ENCODE measurements around the gene HPSE2. TPM values are rescaled to one million over a fixed set of nuclear protein-coding genes. Genes with fewer than 3 reads are reported as not detected.

Gene HPSE2
- total RNA-seq, 2 experiments from 2014 or later: not detected

DNA sequence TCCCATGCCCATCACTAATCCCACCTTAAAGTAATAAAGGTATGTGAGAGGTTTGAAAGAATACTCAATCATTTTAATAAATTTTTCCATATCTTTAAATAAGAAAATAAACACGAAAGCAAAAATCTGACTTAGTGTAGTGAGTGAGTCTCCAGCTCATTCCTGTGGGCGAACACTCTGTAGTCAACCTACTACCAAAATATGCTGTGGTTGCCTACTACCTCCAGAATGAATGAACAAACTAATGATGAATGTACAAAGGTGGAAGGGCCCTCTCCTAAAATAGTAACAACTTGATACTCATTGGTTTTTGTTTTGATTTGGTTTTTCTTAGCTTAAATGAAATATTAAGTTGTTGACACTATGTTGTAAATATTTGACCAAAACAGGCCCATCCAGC is 593.4 kb downstream of the HPSE2 start:
- H3K4me1 Mint-ChIP-seq: no peaks in the 10 kb centered on the region
- H3K36me3 Mint-ChIP-seq: no peaks in the 10 kb centered on the region
- no peak overlapping the region for H3K4me3 Mint-ChIP-seq
- no peak overlapping the region for H3K27ac Mint-ChIP-seq
- DNase-seq: no peak
- peaks cover 9% of the 10 kb centered on the region for H3K27me3 Mint-ChIP-seq
- no peaks in the 10 kb centered on the region for H3K9me3 Mint-ChIP-seq

DNA sequence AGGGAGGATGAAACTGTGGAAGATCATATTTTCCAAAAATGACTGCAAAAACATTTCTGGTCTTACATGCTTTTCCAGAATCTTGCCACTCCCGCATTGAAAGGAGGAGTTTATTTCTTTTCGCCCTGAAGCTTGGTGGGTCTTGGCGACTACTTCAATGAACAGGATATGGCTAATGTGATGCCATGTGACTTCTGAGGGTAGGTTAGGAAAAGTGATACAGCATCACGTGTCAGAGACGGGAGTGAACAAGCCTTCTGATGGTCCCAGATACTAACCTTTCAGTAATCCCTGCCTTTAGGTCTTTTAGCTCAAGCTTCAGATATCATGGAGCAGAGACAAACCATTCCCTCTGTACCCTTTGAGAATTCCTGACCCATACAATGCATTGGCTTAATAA is 596.7 kb downstream of the HPSE2 start:
- Mint-ChIP-seq H3K27ac (no peak overlapping the region), H3K4me3 (no peak overlapping the region), H3K9me3 (no peaks in the 10 kb centered on the region), H3K4me1 (no peaks in the 10 kb centered on the region), H3K36me3 (no peaks in the 10 kb centered on the region), H3K27me3 (peaks cover under 1% of the 10 kb centered on the region)
- DNase-seq: no peak

DNA sequence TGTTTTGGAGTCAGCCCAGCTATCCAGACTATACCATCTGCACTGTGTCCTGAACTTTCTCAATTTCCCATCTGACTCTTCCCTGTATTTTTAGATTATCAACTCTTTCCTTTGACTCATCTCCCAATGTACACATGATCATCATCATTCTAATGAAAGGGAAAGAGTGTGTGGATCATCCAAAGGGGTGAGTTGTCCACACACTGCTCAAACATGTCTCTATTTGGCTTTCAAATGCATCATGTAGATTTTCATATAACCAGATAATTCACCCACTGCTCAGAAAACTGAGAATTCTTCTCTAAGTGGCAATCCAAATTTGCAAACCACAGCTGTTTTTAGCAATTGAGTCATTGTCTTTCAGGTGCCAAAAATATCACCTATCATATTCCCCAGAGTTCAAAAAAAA is 598.7 kb downstream of the HPSE2 start:
- Mint-ChIP-seq H3K27ac (no peak overlapping the region), H3K9me3 (no peaks in the 10 kb centered on the region), H3K4me1 (no peaks in the 10 kb centered on the region), H3K27me3 (peaks cover 10% of the 10 kb centered on the region), H3K4me3 (no peak overlapping the region), H3K36me3 (no peaks in the 10 kb centered on the region)
- DNase-seq: no peak

DNA sequence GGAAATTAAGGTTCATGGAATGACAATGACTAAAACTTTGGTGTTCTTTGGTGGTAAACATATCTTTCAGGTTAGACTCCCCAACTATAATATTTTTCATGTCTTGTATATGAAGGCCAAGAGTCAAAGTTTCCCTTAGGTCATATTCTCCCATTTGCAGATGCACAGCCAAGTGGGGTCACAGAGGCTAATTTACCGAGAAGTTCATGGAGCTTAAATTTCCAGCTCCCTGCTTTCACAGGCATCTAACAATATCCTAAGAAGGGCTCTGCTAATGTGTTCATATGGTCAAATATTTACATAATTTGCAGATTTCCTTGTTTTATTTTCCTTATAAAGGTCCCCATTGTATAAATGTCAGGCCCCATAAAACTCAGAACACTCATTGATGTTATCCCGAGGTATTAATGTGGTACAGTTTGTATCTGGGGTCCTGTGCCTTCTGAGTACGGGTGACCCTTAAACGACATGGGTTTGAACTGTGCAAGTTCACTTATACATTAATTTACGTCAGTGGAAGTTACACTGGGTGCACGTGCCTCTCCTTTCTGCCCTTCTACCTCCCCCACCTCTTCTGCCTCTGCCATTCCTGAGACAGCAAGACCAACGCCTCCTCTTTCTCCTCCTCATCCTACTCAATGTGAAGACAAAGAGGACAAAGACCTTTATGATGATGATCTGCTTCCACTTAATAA is 603.0 kb downstream of the HPSE2 start:
- Mint-ChIP-seq H3K4me1 (no peaks in the 10 kb centered on the region), H3K9me3 (peaks cover 1% of the 10 kb centered on the region), H3K27me3 (peaks cover 18% of the 10 kb centered on the region), H3K27ac (no peak overlapping the region), H3K4me3 (no peak overlapping the region), H3K36me3 (no peaks in the 10 kb centered on the region)
- DNase-seq: no peak

DNA sequence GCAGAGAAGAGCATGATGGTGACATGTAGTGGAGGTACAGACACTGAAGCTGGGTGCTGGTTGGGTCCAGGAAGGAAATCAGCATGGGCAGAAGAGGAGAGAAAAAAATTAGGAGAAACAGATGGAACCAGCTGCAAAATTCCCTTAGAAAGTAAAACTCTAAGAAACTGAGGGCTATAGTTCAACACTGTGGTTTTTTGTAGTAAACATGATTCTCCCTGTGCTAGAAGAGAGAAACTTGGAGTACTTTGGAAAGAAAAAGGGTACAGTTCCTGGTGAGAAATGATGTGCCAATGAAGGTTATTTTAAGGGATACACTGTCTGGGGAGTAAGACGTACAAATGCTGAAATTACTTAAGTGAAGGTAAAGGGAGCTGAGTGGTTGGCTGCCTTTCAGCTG is 607.4 kb downstream of the HPSE2 start:
- H3K27ac Mint-ChIP-seq: no peak overlapping the region
- DNase-seq: no peak
- H3K36me3 Mint-ChIP-seq: no peaks in the 10 kb centered on the region
- no peak overlapping the region for H3K4me3 Mint-ChIP-seq
- peaks cover 13% of the 10 kb centered on the region for H3K27me3 Mint-ChIP-seq
- peaks cover 1% of the 10 kb centered on the region for H3K9me3 Mint-ChIP-seq
- no peaks in the 10 kb centered on the region for H3K4me1 Mint-ChIP-seq

DNA sequence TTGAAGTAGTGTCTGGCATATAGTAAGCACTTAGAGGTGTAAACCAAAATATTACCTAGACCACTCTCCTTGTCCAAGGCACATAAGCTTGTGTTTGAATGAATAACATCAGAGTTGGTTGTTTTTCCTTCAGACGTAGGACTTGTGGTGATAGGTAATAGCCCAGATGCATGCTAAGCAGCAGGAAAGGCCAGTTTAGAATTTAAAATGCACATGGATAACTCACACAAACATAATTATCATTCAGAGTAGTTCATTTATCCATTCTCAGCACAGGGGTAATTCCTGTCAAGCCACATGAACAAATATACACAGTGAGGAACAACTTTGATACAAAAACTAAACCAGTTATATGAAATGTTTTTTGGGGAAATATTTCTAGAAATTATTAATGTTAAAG is 607.9 kb downstream of the HPSE2 start:
- DNase-seq: no peak
- Mint-ChIP-seq H3K27ac (no peak overlapping the region), H3K4me1 (no peaks in the 10 kb centered on the region), H3K9me3 (peaks cover 1% of the 10 kb centered on the region), H3K36me3 (no peaks in the 10 kb centered on the region), H3K27me3 (peaks cover 8% of the 10 kb centered on the region), H3K4me3 (no peak overlapping the region)

DNA sequence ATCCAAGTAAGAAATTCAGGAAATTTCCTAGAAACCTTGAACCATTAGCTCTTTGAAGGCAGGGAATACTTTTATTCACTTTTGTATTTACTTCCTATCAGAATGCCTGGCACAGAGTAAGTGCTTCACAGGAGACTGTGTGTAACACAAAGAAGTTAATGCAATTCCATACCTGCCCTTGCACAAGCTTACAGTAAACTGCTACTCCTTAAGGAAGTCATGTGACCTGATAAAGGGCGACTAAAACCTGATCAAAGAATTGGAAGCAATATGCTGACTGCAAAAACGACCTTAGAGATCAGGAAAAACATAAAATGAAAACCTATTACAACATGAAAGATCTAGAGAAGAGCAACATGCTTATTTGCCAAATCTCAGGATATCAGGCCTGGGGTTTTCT is 610.7 kb downstream of the HPSE2 start:
- peaks cover 9% of the 10 kb centered on the region for H3K27me3 Mint-ChIP-seq
- no peaks in the 10 kb centered on the region for H3K9me3 Mint-ChIP-seq
- H3K27ac Mint-ChIP-seq: no peak overlapping the region
- no peak for DNase-seq
- no peaks in the 10 kb centered on the region for H3K36me3 Mint-ChIP-seq
- no peak overlapping the region for H3K4me3 Mint-ChIP-seq
- no peaks in the 10 kb centered on the region for H3K4me1 Mint-ChIP-seq

DNA sequence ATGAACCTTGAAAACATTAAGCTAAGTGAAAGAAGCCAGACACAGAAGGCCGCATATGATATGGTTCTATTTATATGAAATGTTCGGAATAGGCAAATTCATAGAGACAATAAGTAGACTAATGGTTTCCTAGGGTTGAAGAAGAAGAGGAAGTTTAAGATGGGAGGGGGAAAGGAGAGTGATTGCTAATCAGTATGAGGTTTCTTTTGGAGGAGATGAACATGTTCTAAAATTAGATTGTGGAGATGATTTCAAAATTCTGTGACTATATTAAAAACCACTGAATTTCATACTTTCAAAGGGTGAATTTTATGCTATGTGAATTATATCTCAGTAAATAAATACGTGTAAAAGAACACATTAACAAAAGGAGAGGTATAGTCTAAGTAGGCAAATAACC is 612.5 kb downstream of the HPSE2 start:
- no peaks in the 10 kb centered on the region for H3K9me3 Mint-ChIP-seq
- H3K27me3 Mint-ChIP-seq: peaks cover 7% of the 10 kb centered on the region
- H3K4me1 Mint-ChIP-seq: no peaks in the 10 kb centered on the region
- DNase-seq: no peak
- H3K27ac Mint-ChIP-seq: no peak overlapping the region
- no peaks in the 10 kb centered on the region for H3K36me3 Mint-ChIP-seq
- H3K4me3 Mint-ChIP-seq: no peak overlapping the region

DNA sequence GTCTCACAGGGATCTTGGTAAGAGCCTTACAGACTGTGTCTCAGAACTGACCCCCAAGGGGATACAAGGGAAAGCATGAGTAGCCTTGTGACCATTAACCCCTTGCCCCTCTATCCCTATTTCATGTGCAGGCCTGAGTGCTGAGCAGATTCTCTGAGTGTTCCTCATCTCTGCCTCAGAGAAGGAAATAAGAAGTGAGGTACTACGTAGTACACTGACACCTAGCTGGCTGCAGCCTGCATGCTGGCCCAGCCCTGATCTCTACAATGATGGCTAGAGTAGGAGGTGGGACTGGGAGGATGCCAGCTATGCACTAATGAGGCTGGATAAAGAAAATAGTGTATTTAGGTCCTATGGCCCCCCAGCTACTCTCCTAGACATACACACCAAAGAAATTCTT is 614.0 kb downstream of the HPSE2 start:
- Mint-ChIP-seq H3K27me3 (peaks cover 4% of the 10 kb centered on the region), H3K4me3 (no peak overlapping the region), H3K4me1 (no peaks in the 10 kb centered on the region), H3K27ac (no peak overlapping the region), H3K36me3 (no peaks in the 10 kb centered on the region), H3K9me3 (no peaks in the 10 kb centered on the region)
- DNase-seq: no peak

DNA sequence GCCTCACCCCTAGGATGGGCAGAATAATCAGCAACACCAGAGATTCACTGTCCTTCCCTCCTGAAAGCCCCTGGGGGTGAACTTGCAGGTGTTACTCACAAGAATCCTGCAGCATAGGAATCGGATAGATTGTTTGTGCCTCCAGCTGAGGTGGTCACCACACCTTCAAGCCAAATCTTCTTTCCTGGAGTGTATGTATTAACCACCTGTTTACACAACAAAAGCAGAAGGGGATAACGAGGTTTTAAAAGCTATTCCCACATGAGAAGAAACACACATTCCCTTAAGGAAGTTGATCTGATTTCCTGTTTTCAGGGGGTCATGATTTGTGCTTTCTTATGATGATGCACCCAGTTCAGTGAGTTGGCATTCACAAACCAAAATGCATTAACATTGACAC is 615.1 kb downstream of the HPSE2 start:
- H3K27me3 Mint-ChIP-seq: peaks cover 9% of the 10 kb centered on the region
- H3K4me3 Mint-ChIP-seq: no peak overlapping the region
- no peak for DNase-seq
- H3K27ac Mint-ChIP-seq: no peak overlapping the region
- H3K36me3 Mint-ChIP-seq: no peaks in the 10 kb centered on the region
- H3K9me3 Mint-ChIP-seq: no peaks in the 10 kb centered on the region
- H3K4me1 Mint-ChIP-seq: no peaks in the 10 kb centered on the region

DNA sequence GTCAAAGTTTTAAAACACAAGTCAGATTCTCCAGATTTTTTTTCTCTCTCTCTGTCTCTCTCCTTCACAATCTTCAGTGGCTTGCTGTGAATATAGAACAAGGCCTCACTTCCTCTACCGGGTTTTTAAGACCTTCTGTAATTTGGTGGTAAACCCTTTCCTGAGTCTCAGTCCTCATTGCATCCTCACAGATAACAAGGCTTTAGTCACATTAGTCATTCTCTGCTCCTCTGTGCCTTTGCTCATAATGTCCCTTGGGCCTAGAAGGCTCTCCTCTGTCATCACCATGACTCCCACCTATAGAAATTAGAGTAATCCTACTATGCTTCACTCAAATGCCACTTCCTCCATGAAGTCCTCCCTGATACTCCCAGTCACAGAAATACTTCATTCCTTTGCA is 616.2 kb downstream of the HPSE2 start:
- H3K27ac Mint-ChIP-seq: no peak overlapping the region
- H3K27me3 Mint-ChIP-seq: peaks cover 9% of the 10 kb centered on the region
- no peaks in the 10 kb centered on the region for H3K9me3 Mint-ChIP-seq
- H3K36me3 Mint-ChIP-seq: no peaks in the 10 kb centered on the region
- no peaks in the 10 kb centered on the region for H3K4me1 Mint-ChIP-seq
- no peak overlapping the region for H3K4me3 Mint-ChIP-seq
- no peak for DNase-seq

DNA sequence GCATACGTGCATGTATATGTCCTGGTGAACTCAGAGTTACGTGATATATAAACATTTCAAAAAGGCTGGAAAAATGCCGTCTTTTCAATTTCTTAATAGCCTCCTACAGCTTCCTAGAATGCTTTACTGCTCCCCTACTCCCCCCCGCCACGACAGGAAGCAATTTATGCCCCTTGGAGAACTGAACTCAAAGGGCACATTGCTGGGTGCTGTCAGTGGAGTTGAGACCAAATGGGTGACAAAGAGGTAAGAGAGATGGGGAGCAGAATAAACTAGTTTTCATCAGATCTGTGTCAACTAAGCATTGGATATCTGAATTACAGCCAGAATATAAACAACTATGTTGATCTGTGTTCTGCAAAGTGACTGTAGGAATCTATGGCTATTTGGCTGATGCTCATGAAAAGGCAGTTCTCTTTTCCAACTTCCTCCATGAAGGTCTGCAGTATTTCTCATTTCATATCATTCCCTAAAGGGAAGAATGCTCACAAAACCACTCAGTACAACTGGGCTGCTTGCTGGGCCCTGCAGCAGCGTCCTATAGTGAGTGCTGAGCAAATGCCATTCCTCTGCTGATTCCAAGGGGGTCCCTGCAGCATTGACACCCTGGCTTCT is 617.6 kb downstream of the HPSE2 start:
- Mint-ChIP-seq H3K4me1 (no peaks in the 10 kb centered on the region), H3K4me3 (no peak overlapping the region), H3K27me3 (peaks cover 13% of the 10 kb centered on the region), H3K36me3 (no peaks in the 10 kb centered on the region), H3K9me3 (no peaks in the 10 kb centered on the region), H3K27ac (no peak overlapping the region)
- no peak for DNase-seq

DNA sequence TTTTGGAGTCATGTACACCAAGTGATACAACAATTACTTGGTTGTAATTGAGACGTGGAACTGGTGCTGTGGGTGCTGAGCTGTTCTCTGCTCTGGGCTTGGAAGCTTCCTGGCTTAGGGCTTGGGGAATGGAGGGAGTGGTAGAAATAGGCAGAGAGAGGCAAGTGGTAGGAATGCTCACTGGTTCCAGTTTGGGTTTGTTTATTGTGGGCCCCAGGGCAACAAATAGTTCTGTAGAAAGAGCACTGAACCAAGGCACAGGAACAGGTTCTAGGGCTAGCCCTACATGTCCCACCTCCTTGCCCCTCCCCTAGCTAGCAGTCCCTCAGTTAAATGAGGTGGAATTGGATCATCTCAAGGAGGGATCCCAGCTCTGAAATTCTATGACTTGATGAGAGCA is 622.2 kb downstream of the HPSE2 start:
- DNase-seq: no peak
- Mint-ChIP-seq H3K27me3 (peaks cover 19% of the 10 kb centered on the region), H3K27ac (no peak overlapping the region), H3K4me3 (no peak overlapping the region), H3K36me3 (no peaks in the 10 kb centered on the region), H3K9me3 (no peaks in the 10 kb centered on the region), H3K4me1 (no peaks in the 10 kb centered on the region)

DNA sequence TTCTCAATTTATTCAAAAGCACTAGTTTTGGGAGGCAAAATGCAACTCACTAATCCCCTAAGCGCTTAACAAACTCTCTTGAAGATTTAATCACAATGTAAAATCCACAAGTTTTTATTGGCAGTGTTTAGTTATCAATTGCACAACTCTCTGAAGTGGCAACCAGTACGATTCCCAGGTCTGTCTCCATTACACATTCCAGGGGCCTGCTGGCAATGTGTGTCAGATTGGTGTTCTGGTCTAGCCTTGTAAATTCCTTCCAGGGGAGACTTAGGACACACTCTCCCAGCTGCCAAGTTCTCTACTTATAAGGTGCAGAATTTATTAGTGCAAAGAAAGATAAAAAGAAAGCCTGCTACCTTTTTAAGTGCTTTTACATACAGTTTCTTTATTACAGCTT is 624.2 kb downstream of the HPSE2 start:
- no peaks in the 10 kb centered on the region for H3K4me1 Mint-ChIP-seq
- H3K4me3 Mint-ChIP-seq: no peak overlapping the region
- no peak for DNase-seq
- H3K27me3 Mint-ChIP-seq: peaks cover 28% of the 10 kb centered on the region
- H3K9me3 Mint-ChIP-seq: no peaks in the 10 kb centered on the region
- no peak overlapping the region for H3K27ac Mint-ChIP-seq
- no peaks in the 10 kb centered on the region for H3K36me3 Mint-ChIP-seq

DNA sequence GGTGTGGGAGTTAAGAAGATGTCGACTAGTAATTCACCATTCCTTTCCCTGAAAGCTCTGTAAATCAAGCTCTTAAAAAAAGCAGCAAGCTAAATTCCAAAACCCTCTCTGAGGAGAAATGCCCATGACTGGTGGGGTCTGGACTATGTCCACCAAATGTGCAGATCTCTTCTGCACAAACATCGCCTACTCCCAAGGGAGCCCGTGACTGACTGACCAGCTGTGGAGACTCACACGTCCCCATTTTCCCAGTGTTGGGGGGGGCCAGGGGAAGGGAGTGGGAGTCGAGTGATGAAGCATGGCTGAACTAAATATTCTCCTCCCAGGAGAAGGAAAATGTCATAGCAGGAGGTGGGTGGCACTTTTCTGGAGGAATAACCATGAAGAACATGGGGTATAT is 624.8 kb downstream of the HPSE2 start:
- H3K9me3 Mint-ChIP-seq: no peaks in the 10 kb centered on the region
- no peak for DNase-seq
- H3K4me3 Mint-ChIP-seq: no peak overlapping the region
- H3K36me3 Mint-ChIP-seq: no peaks in the 10 kb centered on the region
- H3K27ac Mint-ChIP-seq: no peak overlapping the region
- H3K27me3 Mint-ChIP-seq: peaks cover 31% of the 10 kb centered on the region
- no peaks in the 10 kb centered on the region for H3K4me1 Mint-ChIP-seq

DNA sequence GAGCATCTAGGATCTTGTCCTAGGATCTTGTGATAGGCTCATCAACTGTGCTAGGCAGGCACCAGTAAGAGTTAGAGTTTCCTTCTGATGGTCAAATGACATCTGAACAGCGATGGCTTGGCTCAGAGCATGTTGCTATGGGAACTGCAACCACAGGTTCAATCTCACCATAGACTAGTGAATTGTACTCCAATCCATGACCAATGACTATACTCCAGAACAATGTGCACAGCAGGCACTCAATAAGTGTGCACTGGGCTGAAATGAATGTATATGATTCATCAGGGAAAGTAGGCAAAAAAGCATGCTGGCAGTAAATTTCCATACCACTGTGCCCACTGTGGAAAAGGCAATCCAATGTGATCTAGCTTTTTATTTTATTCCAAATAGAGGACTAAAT is 625.4 kb downstream of the HPSE2 start:
- H3K36me3 Mint-ChIP-seq: no peaks in the 10 kb centered on the region
- no peak for DNase-seq
- H3K4me1 Mint-ChIP-seq: no peaks in the 10 kb centered on the region
- H3K27me3 Mint-ChIP-seq: peaks cover 30% of the 10 kb centered on the region
- no peak overlapping the region for H3K27ac Mint-ChIP-seq
- no peaks in the 10 kb centered on the region for H3K9me3 Mint-ChIP-seq
- no peak overlapping the region for H3K4me3 Mint-ChIP-seq

Data from activated naive CD8-positive, alpha-beta T cell treated with anti-CD3 and anti-CD28 coated beads for 36 hours (primary cell).